ENCODE measurements around the gene PTH1R.

DNA sequence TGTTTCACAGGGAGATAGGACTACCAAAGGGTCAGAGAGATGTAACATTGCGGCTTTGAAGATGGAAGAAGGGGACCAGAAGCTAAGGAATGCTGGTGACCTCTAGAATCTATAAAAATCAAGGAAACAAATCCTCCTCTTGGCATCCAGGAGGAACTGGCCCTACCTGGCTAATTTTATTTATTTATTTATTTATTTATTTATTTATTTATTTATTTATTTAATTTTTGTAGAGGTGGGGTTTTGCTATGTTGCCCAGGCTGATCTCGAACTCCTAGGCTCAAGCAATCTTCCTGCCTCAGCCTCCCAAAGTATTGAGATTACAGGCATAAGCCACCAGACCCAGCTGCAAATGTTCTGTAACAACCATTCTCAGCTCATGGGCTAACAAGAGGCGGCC, 34.0 kb upstream of the PTH1R start:
- TF ChIP-seq, protein P1, sequence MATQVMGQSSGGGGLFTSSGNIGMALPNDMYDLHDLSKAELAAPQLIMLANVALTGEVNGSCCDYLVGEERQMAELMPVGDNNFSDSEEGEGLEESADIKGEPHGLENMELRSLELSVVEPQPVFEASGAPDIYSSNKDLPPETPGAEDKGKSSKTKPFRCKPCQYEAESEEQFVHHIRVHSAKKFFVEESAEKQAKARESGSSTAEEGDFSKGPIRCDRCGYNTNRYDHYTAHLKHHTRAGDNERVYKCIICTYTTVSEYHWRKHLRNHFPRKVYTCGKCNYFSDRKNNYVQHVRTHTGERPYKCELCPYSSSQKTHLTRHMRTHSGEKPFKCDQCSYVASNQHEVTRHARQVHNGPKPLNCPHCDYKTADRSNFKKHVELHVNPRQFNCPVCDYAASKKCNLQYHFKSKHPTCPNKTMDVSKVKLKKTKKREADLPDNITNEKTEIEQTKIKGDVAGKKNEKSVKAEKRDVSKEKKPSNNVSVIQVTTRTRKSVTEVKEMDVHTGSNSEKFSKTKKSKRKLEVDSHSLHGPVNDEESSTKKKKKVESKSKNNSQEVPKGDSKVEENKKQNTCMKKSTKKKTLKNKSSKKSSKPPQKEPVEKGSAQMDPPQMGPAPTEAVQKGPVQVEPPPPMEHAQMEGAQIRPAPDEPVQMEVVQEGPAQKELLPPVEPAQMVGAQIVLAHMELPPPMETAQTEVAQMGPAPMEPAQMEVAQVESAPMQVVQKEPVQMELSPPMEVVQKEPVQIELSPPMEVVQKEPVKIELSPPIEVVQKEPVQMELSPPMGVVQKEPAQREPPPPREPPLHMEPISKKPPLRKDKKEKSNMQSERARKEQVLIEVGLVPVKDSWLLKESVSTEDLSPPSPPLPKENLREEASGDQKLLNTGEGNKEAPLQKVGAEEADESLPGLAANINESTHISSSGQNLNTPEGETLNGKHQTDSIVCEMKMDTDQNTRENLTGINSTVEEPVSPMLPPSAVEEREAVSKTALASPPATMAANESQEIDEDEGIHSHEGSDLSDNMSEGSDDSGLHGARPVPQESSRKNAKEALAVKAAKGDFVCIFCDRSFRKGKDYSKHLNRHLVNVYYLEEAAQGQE (IDR thresholded peaks at IDR 0.05; ENCODE audit: low read depth) = no peak
- TF ChIP-seq CEBPB (IDR thresholded peaks at IDR 0.05) (no peak), RAD21 (IDR thresholded peaks at IDR 0.05; ENCODE audit: low read depth) (no peak), EP300 (IDR thresholded peaks at IDR 0.05; ENCODE audit: borderline replicate concordance) (no peak), NFIC (IDR thresholded peaks at IDR 0.05) (no peak), TEAD4 (IDR thresholded peaks at IDR 0.05) (no peak), YY1 (IDR thresholded peaks at IDR 0.05; ENCODE audit: low read depth) (no peak), ZBTB7A (IDR thresholded peaks at IDR 0.05; ENCODE audit: low read depth) (no peak), CREB1 (IDR thresholded peaks at IDR 0.05; ENCODE audit: low read depth) (no peak)
- TF ChIP-seq, protein P2, sequence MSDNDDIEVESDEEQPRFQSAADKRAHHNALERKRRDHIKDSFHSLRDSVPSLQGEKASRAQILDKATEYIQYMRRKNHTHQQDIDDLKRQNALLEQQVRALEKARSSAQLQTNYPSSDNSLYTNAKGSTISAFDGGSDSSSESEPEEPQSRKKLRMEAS (IDR thresholded peaks at IDR 0.05) = no peak

All from Ishikawa (cell line).